Astrocyte of the spinal cord (primary cell): ENCODE measurements around the gene SH2B3.
A peak's percentile ranks its signal among the peaks of the same experiment; 100 is the strongest.

ENCODE experiments used
- DNase-seq: peaks from one replicate; pipeline ENCODE4 v3.0.0; 2011; ENCODE audit warnings: low read depth, low spot score
- H3K4me3 ChIP-seq: 2 replicates; pipeline ENCODE4 v1.5.1; 2011; ENCODE audit warnings: low read depth, mild to moderate bottlenecking, low read length, moderate library complexity
- CTCF ChIP-seq: IDR thresholded peaks from 2 replicates; pipeline ENCODE4 v1.5.1; 2012; ENCODE audit warnings: low read depth, mild to moderate bottlenecking, low read length, inconsistent platforms
- in situ Hi-C: cut with HindIII; loops from 2 replicates; pipeline ENCODE4 v1.10.0; 2017; ENCODE audit warnings: low sequenced_read_pairs

Gene SH2B3

GRCh38 chr12:111409780-111410430 is 4.2 kb downstream of the SH2B3 start:
- in situ Hi-C loops: no loop called here
- TF ChIP-seq CTCF: no peak
- DNase-seq: peak; percentile 90
- peak overlapping the region; percentile 96 for H3K4me3 ChIP-seq

GRCh38 chr12:111410431-111411184 is 4.9 kb downstream of the SH2B3 start:
- in situ Hi-C loops: no loop called here
- TF ChIP-seq CTCF: no peak
- DNase-seq: peak; percentile 53
- H3K4me3 ChIP-seq: no peak overlapping the region

GRCh38 chr12:111411185-111411764 is 5.6 kb downstream of the SH2B3 start:
- no peak for DNase-seq
- in situ Hi-C loops: no loop called here
- no peak for TF ChIP-seq CTCF
- no peak overlapping the region for H3K4me3 ChIP-seq

- DNase-seq: peak; percentile 75
- no peak for TF ChIP-seq CTCF
- in situ Hi-C loops: no loop called here
- no peak overlapping the region for H3K4me3 ChIP-seq
These were observed 6.5 kb downstream of the SH2B3 start for GRCh38 chr12:111412007-111412829.

GRCh38 chr12:111412830-111413441 is 7.2 kb downstream of the SH2B3 start:
- in situ Hi-C loops: no loop called here
- TF ChIP-seq CTCF: no peak
- no peak for DNase-seq
- H3K4me3 ChIP-seq: no peak overlapping the region
